Mucosa of gallbladder (tissue), 1 donor: ENCODE measurements around the gene SLC9A5. TPM values are rescaled to one million over a fixed set of nuclear protein-coding genes. Genes with fewer than 3 reads are reported as not detected.

ENCODE experiments used
- DNase-seq: peaks from one replicate; pipeline ENCODE4 v3.0.0-alpha.2; 2020; ENCODE audit warnings: low spot score
- total RNA-seq: library from RNA; stranded (reverse); gene quantifications from one replicate; pipeline ENCODE4 v1.2.1, GENCODE V29; 2021
- donor health status: DM: no; HTN: no; CAD: no.

SLC9A5 gene
- total RNA-seq, 1 donor from 2014 or later, result 3.2 TPM

- no peak for DNase-seq
These were observed 8.8 kb downstream of the SLC9A5 start for GRCh38 chr16:67257486-67258160.

DNA sequence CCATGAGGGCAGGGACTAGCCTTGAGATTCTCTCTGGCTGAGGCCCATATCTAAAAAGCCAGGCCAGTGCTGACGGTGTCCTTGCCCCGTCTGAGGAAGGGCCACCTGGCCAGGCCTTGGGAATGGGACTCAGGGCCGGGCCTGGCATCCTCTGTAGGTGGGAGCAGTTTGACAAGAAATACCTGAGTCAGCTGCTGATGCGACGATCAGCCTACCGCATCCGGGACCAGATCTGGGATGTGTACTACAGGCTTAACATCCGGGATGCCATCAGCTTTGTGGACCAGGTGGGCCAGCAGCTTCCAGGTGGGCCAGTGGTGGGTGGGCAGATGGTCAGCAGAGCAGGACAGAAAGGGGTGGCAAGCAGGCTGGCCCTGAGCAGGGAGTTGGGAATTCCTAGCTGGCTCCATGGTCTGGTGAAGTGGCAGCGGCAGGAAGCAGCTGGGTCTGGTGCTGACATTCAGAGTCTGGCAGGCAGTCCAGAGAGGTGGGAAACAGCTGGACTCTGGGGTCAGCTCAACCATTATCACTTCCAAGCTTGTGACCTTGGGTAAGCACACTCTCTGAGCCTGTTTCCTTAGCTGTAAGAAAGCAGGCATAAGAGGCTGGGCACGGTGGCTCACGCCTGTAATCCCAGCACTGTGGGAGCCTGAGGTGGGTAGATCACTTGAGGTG lies 9.5 kb downstream of the SLC9A5 start:
- DNase-seq, result no peak

DNA sequence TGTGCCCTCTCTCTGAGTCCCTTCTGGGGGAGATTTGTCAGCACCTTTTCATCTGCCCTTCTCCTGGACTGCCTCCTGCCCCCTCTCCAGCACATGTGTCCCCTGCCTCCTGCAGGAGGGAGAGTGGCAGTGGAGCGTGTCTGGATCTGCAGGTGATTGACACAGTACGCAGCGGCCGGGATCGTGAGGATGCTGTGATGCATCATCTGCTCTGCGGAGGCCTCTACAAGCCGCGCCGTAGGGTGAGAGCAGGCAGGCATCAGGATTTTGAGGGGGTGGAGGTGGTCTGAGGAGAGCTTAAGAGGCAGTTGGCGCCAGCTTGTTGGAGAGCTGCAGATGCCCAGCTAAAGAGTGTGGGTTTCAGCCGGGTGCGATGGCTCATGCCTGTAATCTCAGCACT lies 10.9 kb downstream of the SLC9A5 start:
- DNase-seq, result no peak

DNA sequence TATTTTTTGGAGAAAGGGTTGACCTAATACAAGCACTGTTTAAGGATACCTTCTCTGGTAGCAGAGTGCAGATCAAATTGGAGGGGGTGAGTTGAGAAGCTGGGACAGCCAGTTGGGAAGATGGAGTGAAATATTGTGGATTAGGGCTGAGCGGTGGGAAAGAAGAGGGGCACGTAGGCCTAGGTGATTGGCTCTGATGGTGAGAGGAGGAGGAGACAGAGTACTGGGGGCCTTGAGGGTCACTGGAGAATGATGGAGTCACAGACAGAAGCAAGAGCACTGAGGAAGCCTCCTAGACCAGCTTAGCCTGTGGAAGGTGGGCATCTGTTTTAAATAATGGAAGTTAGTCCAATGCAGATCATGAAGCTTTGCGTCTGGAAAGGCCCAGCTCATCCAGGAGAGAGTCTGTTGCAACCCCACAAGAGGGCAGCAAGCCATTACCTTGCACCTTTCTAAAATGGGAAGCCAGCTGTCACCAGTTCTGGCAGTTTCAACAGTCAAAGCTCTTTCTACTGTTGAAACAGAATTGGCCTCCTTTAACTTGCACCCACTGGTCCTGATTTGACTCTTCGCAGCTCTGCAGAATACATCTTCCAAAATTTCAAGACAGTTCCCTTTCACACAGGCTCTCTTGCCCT lies 11.8 kb downstream of the SLC9A5 start:
- peak; percentile 46 for DNase-seq

DNA sequence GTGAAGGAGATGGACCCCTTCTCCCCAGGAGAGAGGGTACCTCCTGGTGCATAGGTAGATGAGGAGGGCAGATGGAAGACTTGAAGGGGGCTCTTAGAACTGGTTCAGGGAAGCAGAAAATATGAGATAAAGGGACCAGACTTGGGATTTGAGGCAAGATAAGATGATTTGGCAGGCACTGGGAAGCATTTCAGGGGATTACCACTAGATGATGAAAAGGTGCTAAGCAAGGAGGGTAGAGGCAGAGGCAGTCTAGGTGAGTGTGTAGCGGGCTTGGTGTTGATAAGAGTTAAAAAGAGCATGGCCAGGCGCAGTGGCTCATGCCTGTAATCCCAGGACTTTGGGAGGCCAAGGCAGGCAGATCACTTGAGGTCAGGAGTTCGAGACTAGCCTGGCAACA lies 14.4 kb downstream of the SLC9A5 start:
- no peak for DNase-seq

DNA sequence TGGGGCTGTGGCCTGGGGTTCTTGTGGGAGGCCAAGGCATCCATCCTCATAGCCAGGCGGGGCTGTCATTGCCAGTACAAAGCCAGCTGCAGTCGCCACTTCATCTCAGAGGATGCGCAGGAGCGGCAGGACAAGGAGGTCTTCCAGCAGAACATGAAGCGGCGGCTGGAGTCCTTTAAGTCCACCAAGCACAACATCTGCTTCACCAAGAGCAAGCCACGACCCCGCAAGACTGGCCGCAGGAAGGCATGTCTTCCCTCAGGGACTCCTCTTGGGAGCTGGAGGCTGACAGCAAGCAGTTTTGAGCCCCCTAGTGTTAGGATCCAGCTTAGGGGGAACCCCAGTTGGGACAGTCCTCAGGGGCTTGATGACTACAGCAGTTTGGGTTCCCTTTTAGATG lies 15.5 kb downstream of the SLC9A5 start:
- DNase-seq, result no peak

- no peak for DNase-seq
These were observed 16.1 kb downstream of the SLC9A5 start for GRCh38 chr16:67264866-67265265.

- no peak for DNase-seq
These were observed 17.1 kb downstream of the SLC9A5 start for GRCh38 chr16:67265834-67266233.

- peak; percentile 67 for DNase-seq
These were observed 19.4 kb downstream of the SLC9A5 start for GRCh38 chr16:67268136-67268579.

DNA sequence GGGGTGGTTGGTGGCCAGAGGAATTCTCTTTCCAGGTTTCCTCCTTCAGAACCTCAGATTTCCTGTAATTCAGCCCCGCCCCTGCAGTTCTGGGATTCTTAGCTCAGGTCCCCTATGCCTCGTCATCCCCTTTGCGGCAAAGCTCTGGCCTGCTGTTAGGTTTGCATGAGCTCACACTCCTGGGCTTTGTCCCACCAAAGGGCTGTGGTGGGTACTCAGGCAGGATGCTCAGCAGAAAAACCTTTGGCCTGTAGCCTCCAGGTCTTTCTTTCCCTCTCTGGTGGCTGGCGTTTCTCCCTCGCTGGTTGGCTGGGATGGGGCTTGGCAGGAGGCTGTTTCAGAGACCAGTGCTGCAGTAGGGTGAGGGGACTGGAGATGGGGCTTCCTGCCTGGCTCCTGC lies 21.0 kb downstream of the SLC9A5 start:
- no peak for DNase-seq

DNA sequence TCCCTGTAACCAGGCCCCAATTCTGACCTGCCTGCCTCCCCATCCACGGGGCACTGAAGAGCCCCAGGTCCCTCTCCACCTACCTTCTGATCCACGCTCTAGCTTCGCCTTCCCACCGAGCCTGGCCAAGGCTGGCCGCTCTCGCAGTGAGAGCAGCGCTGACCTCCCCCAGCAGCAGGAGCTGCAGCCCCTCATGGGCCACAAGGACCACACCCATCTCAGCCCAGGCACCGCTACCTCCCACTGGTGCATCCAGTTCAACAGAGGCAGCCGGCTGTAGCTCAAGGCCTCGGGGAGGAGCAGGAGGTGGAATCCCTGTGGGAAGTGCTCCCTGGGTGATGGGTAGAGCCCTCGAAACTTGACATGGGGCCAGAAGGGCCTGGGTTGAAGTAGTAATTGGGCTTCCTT lies 22.2 kb downstream of the SLC9A5 start:
- DNase-seq, result no peak

GRCh38 chr16:67271446-67271845 lies 22.7 kb downstream of the SLC9A5 start:
- DNase-seq, result no peak

- DNase-seq, result no peak
These were observed 26.5 kb downstream of the SLC9A5 start for GRCh38 chr16:67275321-67275720.

DNA sequence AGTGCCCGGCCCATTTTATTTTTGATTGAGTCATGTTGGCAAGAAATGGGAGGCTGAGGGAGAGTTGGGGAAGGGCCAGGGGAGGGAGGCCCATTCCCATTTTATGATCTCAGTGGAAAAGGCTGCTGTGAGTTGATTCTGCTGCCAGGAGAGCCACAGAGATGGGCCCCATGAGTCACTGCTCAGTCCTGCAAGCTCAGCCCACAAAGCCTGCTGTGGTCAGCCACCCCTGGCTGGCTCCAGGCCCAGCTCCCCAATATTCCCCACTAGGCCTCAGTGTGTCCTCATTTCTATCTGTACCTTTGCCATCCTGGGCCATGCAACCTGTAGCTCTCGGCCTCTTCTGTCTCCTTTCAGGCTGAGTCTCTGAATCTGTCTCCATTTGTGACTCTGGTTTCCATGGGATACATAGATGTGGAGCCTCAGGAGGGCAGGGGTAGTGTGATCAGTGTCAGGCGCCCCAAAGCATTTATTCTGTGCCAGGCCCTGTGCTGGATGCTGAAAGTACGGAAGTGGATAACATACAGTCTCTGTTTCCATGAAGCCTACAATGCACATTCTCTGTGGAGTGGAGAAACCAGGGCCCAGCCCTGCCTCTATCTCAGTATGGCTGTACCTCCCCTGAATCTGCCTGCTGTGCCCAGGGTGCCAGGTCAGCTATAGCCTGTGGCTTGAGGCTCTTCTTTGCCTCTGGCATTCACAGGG lies 28.7 kb downstream of the SLC9A5 start:
- no peak for DNase-seq

- DNase-seq, result no peak
These were observed 29.4 kb downstream of the SLC9A5 start for GRCh38 chr16:67277999-67278772.

- peak; percentile 17 for DNase-seq
These were observed 30.1 kb downstream of the SLC9A5 start for GRCh38 chr16:67278773-67279295.

DNA sequence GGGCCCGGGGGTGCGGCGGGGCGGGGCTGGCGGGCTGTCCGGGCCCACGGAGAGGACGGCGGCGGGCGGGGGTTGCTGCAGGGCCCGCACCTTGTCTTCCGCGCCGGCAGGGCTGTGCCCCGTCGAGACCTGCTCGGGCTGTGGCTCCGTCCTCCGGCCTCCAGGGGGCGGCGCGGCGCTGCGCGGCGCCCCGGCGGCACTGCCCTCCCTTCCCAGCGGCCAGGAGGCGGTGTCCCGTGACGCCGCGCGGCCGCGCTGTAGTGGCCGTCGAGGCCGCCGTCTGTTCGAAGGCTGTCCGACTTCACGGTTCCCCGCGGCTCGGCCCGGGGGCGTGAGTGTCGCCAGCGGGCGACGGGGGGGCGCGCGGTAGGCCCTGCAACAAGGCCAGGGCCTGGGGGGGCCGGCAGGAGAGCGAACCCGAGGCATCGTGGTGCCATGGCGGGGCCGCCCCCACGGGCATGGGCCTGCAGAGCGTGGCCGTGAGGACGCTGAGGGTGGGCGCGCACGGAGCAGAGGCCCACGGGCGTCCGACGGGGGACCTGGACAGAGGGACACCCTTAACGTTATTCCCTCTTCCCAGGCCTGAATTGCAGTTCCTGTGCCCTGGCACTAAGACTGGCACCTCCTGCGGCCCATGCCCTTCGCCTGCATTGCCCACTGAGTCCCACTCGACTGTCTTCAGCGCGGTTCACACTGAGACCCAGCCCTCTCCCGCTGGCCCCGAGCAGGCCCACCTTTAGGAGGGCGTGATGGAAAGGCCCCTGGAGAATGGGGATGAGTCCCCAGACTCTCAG lies 30.7 kb downstream of the SLC9A5 start, which contains the start of gene PLEKHG4:
Gene PLEKHG4, plus strand, starts transcription at position 237 of the 794 bp plus-strand sequence. Its CDS starts 513 bp downstream, at position 750.
- peak; percentile 75 for DNase-seq

- no peak for DNase-seq
These were observed 31.6 kb downstream of the SLC9A5 start for GRCh38 chr16:67280090-67281015.
